ENCODE measurements around the gene INF2. TPM values are rescaled to one million over a fixed set of nuclear protein-coding genes. Genes with fewer than 3 reads are reported as not detected.

The INF2 gene
- total RNA-seq, 2 experiments from 2014 or later = 74.9 to 76.9 TPM

- ATAC-seq (ENCODE audit: poor library complexity) = no peak
- no peaks in the 10 kb centered on the region for H3K27me3 ChIP-seq (ENCODE audit: control insufficient read depth in 1 of 2, insufficient read depth in 2 of 2, low read length in 2 of 2)
- H3K4me3 ChIP-seq (ENCODE audit: low read length) = no peak overlapping the region
- intact Hi-C loops (cut with DNase I, micrococcal nuclease) = no loop called here
- H3K9me3 Mint-ChIP-seq = no peaks in the 10 kb centered on the region
- ChIA-PET CTCF (no interaction called here), POLR2A (no interaction called here)
- no peak for TF ChIP-seq CTCF (IDR thresholded peaks at IDR 0.05)
- no peak for DNase-seq
- H3K4me3 Mint-ChIP-seq = no peak overlapping the region
- H3K27ac Mint-ChIP-seq = no peak overlapping the region
- H3K36me3 Mint-ChIP-seq (ENCODE audit: low read depth) = no peaks in the 10 kb centered on the region
- no peaks in the 10 kb centered on the region for H3K27me3 Mint-ChIP-seq
- no peaks in the 10 kb centered on the region for H3K9me3 ChIP-seq (ENCODE audit: control insufficient read depth in 1 of 2, insufficient read depth in 1 of 2, low read length in 2 of 2)
- H3K36me3 ChIP-seq (ENCODE audit: insufficient read depth, low read length) = no peaks in the 10 kb centered on the region
- no peak overlapping the region for H3K27ac ChIP-seq (ENCODE audit: low read depth in 1 of 2, low read length in 2 of 2)
- peaks cover 7% of the 10 kb centered on the region for H3K4me1 ChIP-seq (ENCODE audit: insufficient read depth, low read length)
- H3K4me1 Mint-ChIP-seq (ENCODE audit: low read depth) = no peaks in the 10 kb centered on the region
Measured at GRCh38 chr14:104745431-104745830, 56.0 kb downstream of the INF2 start.

- Histone ChIP-seq H3K9me3 (ENCODE audit: control insufficient read depth in 1 of 2, insufficient read depth in 1 of 2, low read length in 2 of 2) (no peaks in the 10 kb centered on the region), H3K27me3 (ENCODE audit: control insufficient read depth in 1 of 2, insufficient read depth in 2 of 2, low read length in 2 of 2) (no peaks in the 10 kb centered on the region), H3K27ac (ENCODE audit: low read depth in 1 of 2, low read length in 2 of 2) (no peak overlapping the region), H3K4me1 (ENCODE audit: insufficient read depth, low read length) (peaks cover 7% of the 10 kb centered on the region), H3K4me3 (ENCODE audit: low read length) (no peak overlapping the region), H3K36me3 (ENCODE audit: insufficient read depth, low read length) (no peaks in the 10 kb centered on the region)
- Mint-ChIP-seq H3K9me3 (no peaks in the 10 kb centered on the region), H3K27me3 (no peaks in the 10 kb centered on the region), H3K4me3 (no peak overlapping the region), H3K27ac (no peak overlapping the region), H3K4me1 (ENCODE audit: low read depth) (no peaks in the 10 kb centered on the region), H3K36me3 (ENCODE audit: low read depth) (no peaks in the 10 kb centered on the region)
- ChIA-PET POLR2A (no interaction called here), CTCF (no interaction called here)
- intact Hi-C loops (cut with DNase I, micrococcal nuclease) = no loop called here
- TF ChIP-seq CTCF (IDR thresholded peaks at IDR 0.05) = no peak
- DNase-seq (no peak), ATAC-seq (ENCODE audit: poor library complexity) (peak; percentile 24)
Measured at GRCh38 chr14:104746071-104746545, 56.7 kb downstream of the INF2 start.

- POLR2A ChIA-PET = no interaction called here
- intact Hi-C loops (cut with DNase I, micrococcal nuclease) = no loop called here
- no peak overlapping the region for H3K27ac ChIP-seq (ENCODE audit: low read depth in 1 of 2, low read length in 2 of 2)
- H3K36me3 ChIP-seq (ENCODE audit: insufficient read depth, low read length) = no peaks in the 10 kb centered on the region
- TF ChIP-seq CTCF (IDR thresholded peaks at IDR 0.05) = no peak
- H3K9me3 ChIP-seq (ENCODE audit: control insufficient read depth in 1 of 2, insufficient read depth in 1 of 2, low read length in 2 of 2) = no peaks in the 10 kb centered on the region
- DNase-seq (no peak), ATAC-seq (ENCODE audit: poor library complexity) (no peak)
- no peak overlapping the region for H3K4me3 Mint-ChIP-seq
- no peak overlapping the region for H3K4me3 ChIP-seq (ENCODE audit: low read length)
- H3K27me3 ChIP-seq (ENCODE audit: control insufficient read depth in 1 of 2, insufficient read depth in 2 of 2, low read length in 2 of 2) = no peaks in the 10 kb centered on the region
- H3K9me3 Mint-ChIP-seq = no peaks in the 10 kb centered on the region
- H3K4me1 ChIP-seq (ENCODE audit: insufficient read depth, low read length) = peaks cover 12% of the 10 kb centered on the region
- H3K36me3 Mint-ChIP-seq (ENCODE audit: low read depth) = no peaks in the 10 kb centered on the region
- CTCF ChIA-PET = no interaction called here
- no peaks in the 10 kb centered on the region for H3K4me1 Mint-ChIP-seq (ENCODE audit: low read depth)
- H3K27me3 Mint-ChIP-seq = no peaks in the 10 kb centered on the region
- H3K27ac Mint-ChIP-seq = no peak overlapping the region
Measured at GRCh38 chr14:104746934-104747481, 57.6 kb downstream of the INF2 start.
